ENCODE data around the gene FAM50B. TPM values are rescaled to one million over a fixed set of nuclear protein-coding genes. Genes with fewer than 3 reads are reported as not detected.

The FAM50B gene
- total and polyA plus RNA-seq, 2 of the 13 experiments (the other 11 are each of a cell fraction or from before 2014, with no cell fraction given), result 0.05 TPM; not detected in 1

GRCh38 chr6:3898265-3898994 lies 49.3 kb downstream of the FAM50B start:
- H3K4me1 ChIP-seq (ENCODE audit: insufficient read depth, low read length), result peaks cover 52% of the 10 kb centered on the region
- in situ Hi-C loops (cut with HindIII; ENCODE audit: extremely low pct_ligation_motif_present, low pct_unique_long_range_greater_than_20kb) (no loop called here), intact Hi-C loops (cut with micrococcal nuclease; ENCODE audit: unreplicated experiment) (no loop called here)
- no peaks in the 10 kb centered on the region for H3K9me3 ChIP-seq (ENCODE audit: low read length)
- POLR2A ChIA-PET, result no interaction called here
- no peak overlapping the region for H3K4me3 ChIP-seq (replicated peaks in 1 of 3; ENCODE audit: insufficient read depth in 1 of 3, low read depth in 2 of 3, low read length in 3 of 3)
- no TSS peak for BruUV-seq (replicated peaks)
- WGBS (ENCODE audit: low lambda C conversion rate), result 96% methylated on average over 14 of the region's 14 CpGs
- no peak for FAIRE-seq
- no peaks in the 10 kb centered on the region for H3K36me3 ChIP-seq (replicated peaks in 1 of 2; ENCODE audit: control insufficient read depth in 1 of 2, insufficient read depth in 2 of 2, low read length in 2 of 2)
- no peaks in the 10 kb centered on the region for H3K79me2 ChIP-seq (ENCODE audit: insufficient read depth, low read length)
- CTCF ChIA-PET (ENCODE audit: low intra/inter-chr PET ratio, low total read pairs), result no interaction called here
- no peak overlapping the region for H3K4me2 ChIP-seq (ENCODE audit: low read depth, low read length)
- no peak for ATAC-seq
- no peak for DNase-seq (ENCODE audit: low spot score)
- H3K27me3 ChIP-seq (ENCODE audit: control insufficient read depth in 1 of 2, insufficient read depth in 2 of 2, low read length in 2 of 2), result no peaks in the 10 kb centered on the region
- H4K20me1 ChIP-seq (ENCODE audit: insufficient read depth, low read length), result no peaks in the 10 kb centered on the region
- H3K27ac ChIP-seq (ENCODE audit: extremely low read length, insufficient read depth, low read length), result no peak overlapping the region
- no peak overlapping the region for H2AFZ ChIP-seq (ENCODE audit: low read length)
- H3K9ac ChIP-seq (ENCODE audit: insufficient read depth, low read depth, low read length), result no peak overlapping the region
- no peak for TF ChIP-seq CC2D1A (CRISPR knock-in tag; IDR thresholded peaks at IDR 0.05)
- no peak for TF ChIP-seq NBN (conservative IDR thresholded peaks at IDR 0.05)
- TF ChIP-seq ZBTB33 (CRISPR knock-in tag; IDR thresholded peaks at IDR 0.05), result peak; percentile 93
- no peak for TF ChIP-seq ZNF253 (CRISPR knock-in tag; IDR thresholded peaks at IDR 0.05; ENCODE audit: borderline replicate concordance)
- no peak for TF ChIP-seq POLR2AphosphoS5 (IDR thresholded peaks at IDR 0.05; ENCODE audit: low read depth, low read length)
- peak; percentile 36; the same call in 1 of the 2 replicates for TF ChIP-seq ZNF687 (CRISPR knock-in tag; IDR thresholded peaks at IDR 0.05)
- no peak for TF ChIP-seq FOXC1 (CRISPR knock-in tag; IDR thresholded peaks at IDR 0.05; ENCODE audit: borderline replicate concordance)
- no peak for TF ChIP-seq ELF3 (CRISPR knock-in tag; IDR thresholded peaks at IDR 0.05)
- TF ChIP-seq ZBTB38 (CRISPR knock-in tag; IDR thresholded peaks at IDR 0.05), result peak; percentile 77
- TF ChIP-seq LRRFIP1 (CRISPR knock-in tag; conservative IDR thresholded peaks at IDR 0.05), result no peak
- no peak for TF ChIP-seq ZNF883 (CRISPR knock-in tag; IDR thresholded peaks at IDR 0.05; ENCODE audit: not compliant biosample characterization)
- no peak for TF ChIP-seq ZNF143 (CRISPR knock-in tag; IDR thresholded peaks at IDR 0.05)
- no peak for TF ChIP-seq RFX1 (IDR thresholded peaks at IDR 0.05)
- no peak for TF ChIP-seq RFXANK (CRISPR knock-in tag; IDR thresholded peaks at IDR 0.05)
- TF ChIP-seq ZNF3 (CRISPR knock-in tag; IDR thresholded peaks at IDR 0.05), result no peak
- TF ChIP-seq ZNF362 (CRISPR knock-in tag; IDR thresholded peaks at IDR 0.05; ENCODE audit: borderline replicate concordance), result no peak

All from HepG2 (cell line).